22Rv1 (cell line): ENCODE data around the gene TECPR1.
A peak's percentile ranks its signal among the peaks of the same experiment; 100 is the strongest.

Source experiments
- H3K27ac ChIP-seq: fragments of 450-650 bp; 2 replicates; pipeline ENCODE4 v1.5.1; 2017
- CTCF ChIP-seq: fragments of 450-650 bp; IDR thresholded peaks from 2 replicates; pipeline ENCODE4 v1.5.1; 2017; ENCODE audit warnings: mild to moderate bottlenecking
- ZFX ChIP-seq: fragments of 450-650 bp; IDR thresholded peaks from 2 replicates; pipeline ENCODE4 v1.6.1; 2017; ENCODE audit warnings: antibody characterized with exemption, borderline replicate concordance

TECPR1 gene

DNA sequence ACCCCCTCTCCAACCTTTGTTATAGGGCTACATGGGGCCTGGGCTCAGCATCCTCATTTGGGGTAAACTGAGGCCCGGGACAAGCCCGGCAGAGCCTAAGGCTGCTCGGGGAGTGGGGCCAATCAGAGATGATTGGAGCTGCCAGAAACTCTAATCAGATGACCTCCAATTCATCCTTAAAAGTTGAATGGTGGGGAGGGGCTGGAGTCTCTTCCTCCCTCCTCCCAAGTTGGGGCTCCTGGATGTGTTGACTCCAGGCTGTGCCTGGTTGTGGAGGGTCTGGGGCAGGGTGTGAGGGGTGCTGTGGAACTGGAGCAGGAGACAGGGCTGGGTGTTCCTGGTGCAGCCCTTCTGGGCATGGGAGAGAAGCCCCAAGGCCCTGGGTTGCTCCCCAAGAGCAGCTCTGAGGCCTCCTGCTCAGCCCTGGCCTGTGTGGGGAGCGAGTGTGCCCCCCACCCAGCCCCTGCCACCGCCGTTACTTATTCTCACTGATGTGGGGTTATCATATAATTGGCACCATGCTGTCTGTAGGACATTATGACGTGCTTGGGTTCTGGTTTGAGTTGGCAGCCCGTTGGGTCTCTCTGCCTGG lies 38.6 kb downstream of the TECPR1 start:
- no peak for TF ChIP-seq ZFX
- no peak for TF ChIP-seq CTCF
- H3K27ac ChIP-seq: peak overlapping the region; percentile 7; the same call in 1 of the 2 replicates

GRCh38 chr7:98212532-98213041 lies 39.4 kb downstream of the TECPR1 start:
- H3K27ac ChIP-seq: no peak overlapping the region
- TF ChIP-seq ZFX (no peak), CTCF (no peak)

- TF ChIP-seq CTCF (no peak), ZFX (no peak)
- H3K27ac ChIP-seq: peak overlapping the region; percentile 48
Observed at GRCh38 chr7:98211676-98212531, 40.1 kb downstream of the TECPR1 start.

GRCh38 chr7:98211221-98211675 lies 40.8 kb downstream of the TECPR1 start, which contains the start of gene BHLHA15:
Gene BHLHA15, plus strand, starts transcription at chr7:98211439. Its CDS starts 871 bp downstream, at chr7:98212310.
- H3K27ac ChIP-seq: peak within 1 kb of the TSS; percentile 48
- TF ChIP-seq ZFX (no peak), CTCF (peak; percentile 11; the same call in 1 of the 2 replicates)

GRCh38 chr7:98210513-98211220 lies 41.4 kb downstream of the TECPR1 start:
- H3K27ac ChIP-seq: no peak overlapping the region
- no peak for TF ChIP-seq ZFX
- no peak for TF ChIP-seq CTCF

GRCh38 chr7:98209166-98209920 lies 42.7 kb downstream of the TECPR1 start:
- TF ChIP-seq CTCF: no peak
- peak overlapping the region; percentile 1; the same call in 1 of the 2 replicates for H3K27ac ChIP-seq
